CD14-positive monocyte (primary cell): ENCODE data around the gene CAV1. TPM values are rescaled to one million over a fixed set of nuclear protein-coding genes. Genes with fewer than 3 reads are reported as not detected.

Source experiments
- DNase-seq, 3 donors: peaks; one replicate each; pipeline ENCODE4 v3.0.0-alpha.2; 2011 to 2022
- H2AFZ ChIP-seq: 2 replicates; pipeline ENCODE4 v1.6.0; 2012; ENCODE audit warnings: mild to moderate bottlenecking, low read depth, low read length, inconsistent platforms; ENCODE audit not compliant: insufficient read depth, poor library complexity, severe bottlenecking
- H3K27ac ChIP-seq, 2 donors: 1 replicate in 1 of 2; 2 replicates in 1 of 2; pipeline ENCODE4 v1.5.1; 2012 to 2013; ENCODE audit warnings: low read length in 2 of 2, control low read depth in 1 of 2, inconsistent platforms in 1 of 2, low read depth in 1 of 2, mild to moderate bottlenecking in 1 of 2
- H3K27me3 ChIP-seq, 2 donors: one replicate each; pipeline versions ENCODE4 v1.6.0 to v1.6.1; 2011 to 2013; ENCODE audit warnings: low read length in 2 of 2; ENCODE audit not compliant: control insufficient read depth in 2 of 2, insufficient read depth in 2 of 2
- H3K36me3 ChIP-seq, 2 donors: replicated peaks in 1 of 2; 1 replicate in 1 of 2; 2 replicates in 1 of 2; pipeline versions ENCODE4 v1.5.1 to v1.6.1; 2012 to 2013; ENCODE audit warnings: low read length in 2 of 2, control low read depth in 1 of 2, inconsistent platforms in 1 of 2, mild to moderate bottlenecking in 1 of 2; ENCODE audit not compliant: insufficient read depth in 2 of 2, control insufficient read depth in 1 of 2
- H3K4me1 ChIP-seq, 2 donors: 1 replicate in 1 of 2; 2 replicates in 1 of 2; pipeline versions ENCODE4 v1.5.1 to v1.6.1; 2012 to 2013; ENCODE audit warnings: low read length in 2 of 2, control low read depth in 1 of 2, inconsistent platforms in 1 of 2, mild to moderate bottlenecking in 1 of 2, moderate library complexity in 1 of 2; ENCODE audit not compliant: insufficient read depth in 2 of 2, control insufficient read depth in 1 of 2
- H3K4me2 ChIP-seq: replicated peaks from 2 replicates; pipeline ENCODE3; 2012; ENCODE audit warnings: low read length, moderate library complexity, mild to moderate bottlenecking; ENCODE audit not compliant: poor library complexity, severe bottlenecking; ENCODE audit errors: extremely low read depth
- H3K4me3 ChIP-seq, 3 experiments: fragments of 200-600 bp in 1 of 3; sonication (generic) in 1 of 3; replicated peaks in 1 of 3; 1 replicate in 2 of 3; 2 replicates in 1 of 3; pipeline ENCODE4 v1.5.1; 2011 to 2013; ENCODE audit warnings: low read length in 3 of 3, mild to moderate bottlenecking in 3 of 3, control low read depth in 2 of 3, low read depth in 2 of 3, inconsistent platforms in 1 of 3, moderate library complexity in 1 of 3
- H3K79me2 ChIP-seq: 2 replicates; pipeline ENCODE4 v1.6.0; 2012; ENCODE audit warnings: mild to moderate bottlenecking, control low read depth, inconsistent platforms, low read length, moderate library complexity; ENCODE audit not compliant: insufficient read depth
- H3K9ac ChIP-seq: 2 replicates; pipeline ENCODE4 v1.6.0; 2017; ENCODE audit warnings: low read length, mild to moderate bottlenecking; ENCODE audit not compliant: insufficient read depth, poor library complexity, severe bottlenecking
- H3K9me3 ChIP-seq, 2 donors: replicated peaks in 1 of 2; 1 replicate in 1 of 2; 2 replicates in 1 of 2; pipeline versions ENCODE4 v1.5.1 to v1.6.1; 2012 to 2013; ENCODE audit warnings: low read length in 2 of 2, control low read depth in 1 of 2; ENCODE audit not compliant: control insufficient read depth in 1 of 2, insufficient read depth in 1 of 2
- H4K20me1 ChIP-seq: 2 replicates; pipeline ENCODE4 v1.6.0; 2012; ENCODE audit warnings: mild to moderate bottlenecking, low read length, control low read depth, moderate library complexity; ENCODE audit not compliant: insufficient read depth
- H3K27ac Mint-ChIP-seq, 7 donors: one replicate each; pipeline ENCODE4 v1.8.0; 2020; ENCODE audit warnings: mild to moderate bottlenecking in 7 of 7, mixed read lengths in 7 of 7, moderate library complexity in 6 of 7, inconsistent platforms in 2 of 7
- H3K27me3 Mint-ChIP-seq, 3 donors: one replicate each; pipeline ENCODE4 v1.8.0; 2021 to 2022; ENCODE audit warnings: low read depth in 3 of 3, mild to moderate bottlenecking in 3 of 3, mixed read lengths in 3 of 3, moderate library complexity in 3 of 3, inconsistent platforms in 1 of 3
- H3K36me3 Mint-ChIP-seq, 2 donors: one replicate each; pipeline ENCODE4 v1.8.0; 2020; ENCODE audit warnings: mixed read lengths in 2 of 2, inconsistent platforms in 1 of 2, mild to moderate bottlenecking in 1 of 2
- H3K4me1 Mint-ChIP-seq: one replicate; pipeline ENCODE4 v1.8.0; 2020; ENCODE audit warnings: mild to moderate bottlenecking, mixed read lengths
- H3K4me3 Mint-ChIP-seq, 2 donors: one replicate each; pipeline ENCODE4 v1.8.0; 2020; ENCODE audit warnings: mild to moderate bottlenecking in 2 of 2, mixed read lengths in 2 of 2, moderate library complexity in 1 of 2
- H3K9me3 Mint-ChIP-seq, 7 donors: one replicate each; pipeline ENCODE4 v1.8.0; 2020 to 2022; ENCODE audit warnings: mixed read lengths in 7 of 7, mild to moderate bottlenecking in 6 of 7, moderate library complexity in 6 of 7, inconsistent platforms in 2 of 7
- WGBS: methylation state at CpG from one replicate; pipeline ENCODE4 v1.1.5; 2013; ENCODE audit warnings: missing lambda C conversion rate; ENCODE audit not compliant: insufficient coverage; 5-methylcytosine and 5-hydroxymethylcytosine counted together
- intact Hi-C, 2 donors: fragments of 100-400 bp; cut with micrococcal nuclease; formaldehyde crosslinking; loops; one replicate each; pipeline versions ENCODE4 v1.15.0 to v1.15.1; 2023
- polyA plus RNA-seq, 3 donors: library from polyadenylated mRNA; depleted of rRNA in 1 of 3; unstranded in 2 of 3; stranded (reverse) in 1 of 3; fragments of 300-500 nt in 2 of 3; fragments of >200 nt in 1 of 3; fragmentation: Illumina TruSeq in 2 of 3; gene quantifications; 1 replicate in 2 of 3; 2 replicates in 1 of 3; pipeline ENCODE4 v1.2.3, GENCODE V29; 2012 to 2021
- TF ChIP-seq, protein P1 (sequence below): fragments of 200-600 bp; IDR thresholded peaks from one replicate; pipeline ENCODE4 v1.8.0; 2022; ENCODE audit warnings: antibody characterized with exemption, mild to moderate bottlenecking

The CAV1 gene
- polyA plus RNA-seq, 3 donors, result not detected

DNA sequence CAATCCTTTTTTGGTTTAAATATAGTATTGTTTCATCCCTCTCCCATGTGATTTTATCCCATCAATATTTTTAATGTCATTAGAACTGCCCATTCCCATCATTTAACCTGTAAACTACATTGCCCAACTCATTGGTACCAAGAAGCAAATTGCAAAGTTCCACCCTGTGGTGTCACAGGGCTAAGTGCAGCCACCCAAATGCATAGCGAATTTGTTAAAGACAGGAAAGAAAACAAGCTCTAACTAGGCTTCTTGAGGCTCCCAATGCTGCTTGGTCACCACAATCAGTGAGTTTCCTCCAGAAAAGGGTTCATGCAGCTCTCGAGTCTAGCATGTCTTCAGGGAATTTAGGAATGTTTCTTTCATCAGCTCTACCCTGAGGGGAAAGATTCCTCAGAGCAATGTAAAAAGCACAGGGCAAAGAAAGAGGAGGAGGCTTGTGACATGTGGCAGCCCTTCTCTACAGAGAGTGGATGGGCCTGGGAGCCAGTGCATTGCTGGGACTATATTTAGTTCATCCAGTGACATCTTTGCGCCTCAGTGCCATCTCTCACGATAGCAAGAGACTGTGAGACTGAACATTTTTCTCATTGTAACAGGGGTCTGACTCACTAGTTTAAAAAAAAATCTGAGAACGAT is 58.1 kb downstream of the CAV1 start:
- Histone ChIP-seq H4K20me1 (no peaks in the 10 kb centered on the region), H2AFZ (no peak overlapping the region), H3K4me1 (peaks cover 2 to 3% of the 10 kb centered on the region in 2 donors), H3K27me3 (no peaks in the 10 kb centered on the region), H3K9me3 (no peaks in the 10 kb centered on the region), H3K36me3 (no peaks in the 10 kb centered on the region), H3K4me2 (no peak overlapping the region), H3K79me2 (no peaks in the 10 kb centered on the region), H3K9ac (no peak overlapping the region), H3K27ac (no peak overlapping the region), H3K4me3 (no peak overlapping the region)
- no peaks in the 10 kb centered on the region for H3K36me3 Mint-ChIP-seq
- H3K4me1 Mint-ChIP-seq, result peaks cover 8% of the 10 kb centered on the region
- TF ChIP-seq, protein P1, sequence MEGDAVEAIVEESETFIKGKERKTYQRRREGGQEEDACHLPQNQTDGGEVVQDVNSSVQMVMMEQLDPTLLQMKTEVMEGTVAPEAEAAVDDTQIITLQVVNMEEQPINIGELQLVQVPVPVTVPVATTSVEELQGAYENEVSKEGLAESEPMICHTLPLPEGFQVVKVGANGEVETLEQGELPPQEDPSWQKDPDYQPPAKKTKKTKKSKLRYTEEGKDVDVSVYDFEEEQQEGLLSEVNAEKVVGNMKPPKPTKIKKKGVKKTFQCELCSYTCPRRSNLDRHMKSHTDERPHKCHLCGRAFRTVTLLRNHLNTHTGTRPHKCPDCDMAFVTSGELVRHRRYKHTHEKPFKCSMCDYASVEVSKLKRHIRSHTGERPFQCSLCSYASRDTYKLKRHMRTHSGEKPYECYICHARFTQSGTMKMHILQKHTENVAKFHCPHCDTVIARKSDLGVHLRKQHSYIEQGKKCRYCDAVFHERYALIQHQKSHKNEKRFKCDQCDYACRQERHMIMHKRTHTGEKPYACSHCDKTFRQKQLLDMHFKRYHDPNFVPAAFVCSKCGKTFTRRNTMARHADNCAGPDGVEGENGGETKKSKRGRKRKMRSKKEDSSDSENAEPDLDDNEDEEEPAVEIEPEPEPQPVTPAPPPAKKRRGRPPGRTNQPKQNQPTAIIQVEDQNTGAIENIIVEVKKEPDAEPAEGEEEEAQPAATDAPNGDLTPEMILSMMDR, result no peak
- 72% methylated on average over 3 of the region's 5 CpGs for WGBS
- peak overlapping the region in 1 of 7 donors; percentile 10 for H3K27ac Mint-ChIP-seq
- H3K9me3 Mint-ChIP-seq, result peaks cover 0 to 3% (median 0%) of the 10 kb centered on the region in 7 donors
- H3K27me3 Mint-ChIP-seq, result peaks cover 0 to 1% (median 0%) of the 10 kb centered on the region in 3 donors
- intact Hi-C loops, result no loop called here
- no peak for DNase-seq
- no peak overlapping the region for H3K4me3 Mint-ChIP-seq

DNA sequence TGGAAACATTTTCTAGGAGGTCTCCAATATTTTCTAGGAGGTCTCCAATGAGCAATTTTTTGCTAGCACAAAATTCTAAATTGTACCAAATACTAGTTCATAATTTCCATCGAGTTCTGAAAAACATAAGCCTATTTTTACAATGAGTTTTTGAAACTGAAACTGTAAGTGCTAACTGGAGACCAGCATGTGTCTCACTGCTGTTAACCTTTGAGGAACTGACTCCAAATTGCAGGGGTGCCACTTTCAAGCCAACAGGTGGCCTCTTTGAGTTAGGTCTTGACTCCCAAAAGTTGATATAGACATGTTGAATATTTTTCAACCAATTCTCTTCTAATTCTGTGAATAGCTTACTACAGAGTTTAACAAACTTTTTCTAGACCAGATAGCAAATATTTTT is 58.8 kb downstream of the CAV1 start:
- peak in 2 of 3 donors; percentile 12 to 18 for DNase-seq
- 0% methylated on average over 1 of the region's 1 CpG for WGBS
- Histone ChIP-seq H3K4me3 (no peak overlapping the region), H3K79me2 (no peaks in the 10 kb centered on the region), H3K27me3 (no peaks in the 10 kb centered on the region), H3K4me2 (no peak overlapping the region), H3K27ac (no peak overlapping the region), H3K36me3 (no peaks in the 10 kb centered on the region), H3K9ac (no peak overlapping the region), H3K9me3 (no peaks in the 10 kb centered on the region), H3K4me1 (peaks cover 9 to 10% of the 10 kb centered on the region in 2 donors), H4K20me1 (no peaks in the 10 kb centered on the region), H2AFZ (no peak overlapping the region)
- intact Hi-C loops, result no loop called here
- Mint-ChIP-seq H3K9me3 (peaks cover 0 to 2% (median 0%) of the 10 kb centered on the region in 7 donors), H3K4me3 (no peak overlapping the region), H3K27ac (no peak overlapping the region), H3K4me1 (peaks cover 15% of the 10 kb centered on the region), H3K27me3 (peaks cover 0 to 1% (median 0%) of the 10 kb centered on the region in 3 donors), H3K36me3 (no peaks in the 10 kb centered on the region)
- TF ChIP-seq, protein P1, result no peak
